K562 (cell line): ENCODE measurements around the gene IMPG2. TPM values are rescaled to one million over a fixed set of nuclear protein-coding genes. Genes with fewer than 3 reads are reported as not detected.

ENCODE experiments used
- ATAC-seq: fragments of 200-7000 bp; cut with Tn5 transposase; 3 replicates; pipeline ENCODE4 v1.9.1; 2020; ENCODE audit warnings: moderate library complexity
- BruUV-seq: library from RNA; stranded (reverse); fragments of 400-500 nt; replicated peaks from 2 replicates; lab custom pipeline; 2021; lab: Mats Ljungman, UMichigan
- CTCF ChIA-PET: fragments of 300-600 bp; formaldehyde crosslinking; extraction: SDS; loops from one replicate; lab custom pipeline; 2021; ENCODE audit warnings: low intra/inter-chr PET ratio; lab: Yijun Ruan, JAX
- POLR2A ChIA-PET: fragments of 300-600, 350-650 bp; sonication (Branson Sonifier 250); formaldehyde crosslinking; extraction: SDS; loops from one replicate; lab custom pipeline; 2021; ENCODE audit warnings: antibody characterized with exemption, inconsistent platforms; lab: Yijun Ruan, JAX
- DNase-seq, 4 experiments: peaks; one replicate each; pipeline versions ENCODE4 v3.0.0 to v3.0.0-alpha.2; 2011 to 2018; ENCODE audit warnings: low spot score in 3 of 4, mixed read lengths in 3 of 4; ENCODE audit errors: extremely low read depth in 1 of 4
- FAIRE-seq: peaks from 2 replicates; lab custom pipeline; 2011; peaks lifted over from hg19 to GRCh38; lab: Jason Lieb, UNC
- H2AFZ ChIP-seq: 2 replicates; pipeline ENCODE4 v1.6.0; 2011; ENCODE audit warnings: low read depth, low read length, control low read depth, inconsistent platforms
- H3K27ac ChIP-seq: fragments of 200-600 bp; 3 replicates; pipeline ENCODE4 v1.8.0; 2011; ENCODE audit warnings: low read depth, mild to moderate bottlenecking, control low read depth, inconsistent platforms, low read length, moderate library complexity, mixed read lengths; ENCODE audit errors: extremely low read depth
- H3K27me3 ChIP-seq, 2 experiments: fragments of 300-600 bp in 1 of 2; 2 replicates in 1 of 2; 3 replicates in 1 of 2; pipeline versions ENCODE4 v1.6.0 to v1.8.0; 2011; ENCODE audit warnings: inconsistent platforms in 2 of 2, low read length in 2 of 2, mild to moderate bottlenecking in 1 of 2, mixed read lengths in 1 of 2, moderate library complexity in 1 of 2; ENCODE audit not compliant: control insufficient read depth in 2 of 2, insufficient read depth in 2 of 2
- H3K36me3 ChIP-seq: fragments of 300-600 bp; 3 replicates; pipeline ENCODE4 v1.8.0; 2011; ENCODE audit warnings: mild to moderate bottlenecking, low read length, inconsistent platforms; ENCODE audit not compliant: control insufficient read depth, insufficient read depth
- H3K4me1 ChIP-seq, 2 experiments: fragments of 200-600 bp in 1 of 2; replicated peaks in 1 of 2; 2 replicates in 1 of 2; 3 replicates in 1 of 2; pipeline versions ENCODE4 v1.5.1 to v1.8.0; 2011; ENCODE audit warnings: inconsistent platforms in 2 of 2, low read length in 2 of 2, mild to moderate bottlenecking in 1 of 2, mixed read lengths in 1 of 2, moderate library complexity in 1 of 2; ENCODE audit not compliant: control insufficient read depth in 2 of 2, insufficient read depth in 2 of 2
- H3K4me2 ChIP-seq: 2 replicates; pipeline ENCODE4 v1.6.1; 2011; ENCODE audit warnings: low read length, control low read depth, inconsistent platforms, mixed read lengths; ENCODE audit not compliant: insufficient read depth
- H3K4me3 ChIP-seq: fragments of 200-600 bp; sonication (generic), shearing (Covaris generic); 2 replicates; pipeline ENCODE4 v1.5.1; 2016; ENCODE audit warnings: control low read depth, inconsistent platforms
- H3K79me2 ChIP-seq: fragments of 200-600 bp; 3 replicates; pipeline ENCODE4 v1.8.0; 2011; ENCODE audit warnings: low read length, inconsistent platforms; ENCODE audit not compliant: control insufficient read depth, insufficient read depth
- H3K9ac ChIP-seq, 2 experiments: 2 replicates each; pipeline versions ENCODE4 v1.6.0 to v1.6.1; 2011; ENCODE audit warnings: low read depth in 2 of 2, low read length in 2 of 2, control low read depth in 1 of 2, inconsistent platforms in 1 of 2, mild to moderate bottlenecking in 1 of 2, mixed read lengths in 1 of 2; ENCODE audit not compliant: insufficient read depth in 1 of 2
- H3K9me1 ChIP-seq: one replicate; pipeline ENCODE4 v1.6.0; 2011; ENCODE audit warnings: inconsistent platforms, mild to moderate bottlenecking, low read length, moderate library complexity; ENCODE audit not compliant: control insufficient read depth, insufficient read depth
- H3K9me3 ChIP-seq: replicated peaks from 2 replicates; pipeline ENCODE4 v1.5.1; 2011; ENCODE audit warnings: low read depth, low read length, inconsistent platforms; ENCODE audit not compliant: control insufficient read depth, insufficient read depth
- H4K20me1 ChIP-seq: replicated peaks from 2 replicates; pipeline ENCODE4 v1.6.1; 2011; ENCODE audit warnings: low read length, inconsistent platforms, mixed read lengths; ENCODE audit not compliant: control insufficient read depth, insufficient read depth
- DEAF1 ChIP-seq: fragments of 450-650 bp; formaldehyde crosslinking; IDR thresholded peaks from 2 replicates; pipeline ENCODE4 v1.4.0; 2020; ENCODE audit warnings: mild to moderate bottlenecking, moderate library complexity
- L3MBTL2 ChIP-seq: fragments of 450-650 bp; IDR thresholded peaks from 2 replicates; pipeline ENCODE4 v1.6.1; 2016; ENCODE audit warnings: mild to moderate bottlenecking, moderate library complexity
- RBM22 ChIP-seq: fragments of 200-400 bp; formaldehyde crosslinking; IDR thresholded peaks from 2 replicates; pipeline ENCODE4 v1.6.1; 2018; ENCODE audit warnings: low read length, low read depth; ENCODE audit not compliant: poor library complexity, severe bottlenecking
- RHOXF2B ChIP-seq: fragments of 250-450 bp; sonication (Bioruptor Pico); conservative IDR thresholded peaks from 2 replicates; pipeline ENCODE4 v1.5.1; 2021
- in situ Hi-C: fragments of 300-500 bp; cut with MboI; formaldehyde crosslinking; loops from 4 replicates; pipeline ENCODE4 v1.15.0; 2018; ENCODE audit warnings: inconsistent platforms, mixed read lengths
- intact Hi-C: fragments of 100-400 bp; cut with micrococcal nuclease; formaldehyde crosslinking; loops from 2 replicates; pipeline ENCODE4 v1.14.2; 2022
- polyA plus RNA-seq, 8 experiments: library from polyadenylated mRNA; depleted of rRNA in 4 of 8; stranded (reverse) in 5 of 8; unstranded in 3 of 8; fragments of >200 nt; fragmentation: Nextera tagmentation in 2 of 8; fragmentation: Illumina TruSeq in 1 of 8; extraction: Ambion mirVana in 2 of 8; extraction: Trizol in 1 of 8; gene quantifications; 2 replicates each; pipeline versions ENCODE4 v1.2.1 to v1.2.3, GENCODE V29; 2011 to 2014; ENCODE audit warnings: inconsistent platforms in 1 of 8, missing spikeins in 1 of 8
- total RNA-seq, 7 experiments: library from RNA; depleted of rRNA in 6 of 7; stranded (reverse); fragments of >200 nt in 6 of 7; fragmentation: Illumina TruSeq in 2 of 7; extraction: Trizol in 2 of 7; gene quantifications; 2 replicates each; pipeline versions ENCODE4 v1.2.1 to v1.2.3, GENCODE V29; 2011 to 2021; ENCODE audit warnings: low replicate concordance in 1 of 7
- TF ChIP-seq, protein P1 (sequence below): fragments of 450-650 bp; IDR thresholded peaks from 2 replicates; pipeline ENCODE4 v1.6.1; 2017; ENCODE audit warnings: antibody characterized with exemption
- TF ChIP-seq, protein P2 (sequence below): fragments of 450-650 bp; IDR thresholded peaks from 2 replicates; pipeline ENCODE4 v1.6.1; 2018; ENCODE audit not compliant: partially characterized antibody
- TF ChIP-seq, protein P3 (sequence below): sonication (generic); formaldehyde crosslinking; IDR thresholded peaks from 2 replicates; pipeline ENCODE4 v1.8.0; 2022; ENCODE audit warnings: mild to moderate bottlenecking, missing genetic modification reagents

The IMPG2 gene
- total and polyA plus RNA-seq, 9 of the 15 experiments (the other 6 are each of a cell fraction or from before 2014, with no cell fraction given): 0.04 to 0.36 (median 0.09) TPM

DNA sequence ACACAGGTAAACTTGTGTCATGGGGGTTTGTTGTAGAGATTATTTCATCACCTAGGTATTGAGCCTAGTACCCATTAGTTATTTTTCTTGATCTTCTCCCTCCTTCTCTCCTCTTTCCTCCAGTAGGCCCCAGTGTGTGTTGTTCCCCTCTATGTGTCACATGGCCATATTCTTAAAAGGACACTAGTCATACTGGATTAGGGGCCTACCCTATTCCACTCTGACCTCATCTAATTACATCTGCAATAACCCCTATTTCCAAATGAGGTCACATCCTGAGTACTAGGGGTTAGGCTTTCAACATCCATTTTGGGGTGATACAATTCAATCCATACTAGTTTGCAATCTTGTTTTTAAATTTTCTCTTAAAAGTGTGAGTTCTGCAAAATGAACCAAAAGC is 142.8 kb downstream of the IMPG2 start:
- H3K4me3 ChIP-seq: no peak overlapping the region
- TF ChIP-seq, protein P1, sequence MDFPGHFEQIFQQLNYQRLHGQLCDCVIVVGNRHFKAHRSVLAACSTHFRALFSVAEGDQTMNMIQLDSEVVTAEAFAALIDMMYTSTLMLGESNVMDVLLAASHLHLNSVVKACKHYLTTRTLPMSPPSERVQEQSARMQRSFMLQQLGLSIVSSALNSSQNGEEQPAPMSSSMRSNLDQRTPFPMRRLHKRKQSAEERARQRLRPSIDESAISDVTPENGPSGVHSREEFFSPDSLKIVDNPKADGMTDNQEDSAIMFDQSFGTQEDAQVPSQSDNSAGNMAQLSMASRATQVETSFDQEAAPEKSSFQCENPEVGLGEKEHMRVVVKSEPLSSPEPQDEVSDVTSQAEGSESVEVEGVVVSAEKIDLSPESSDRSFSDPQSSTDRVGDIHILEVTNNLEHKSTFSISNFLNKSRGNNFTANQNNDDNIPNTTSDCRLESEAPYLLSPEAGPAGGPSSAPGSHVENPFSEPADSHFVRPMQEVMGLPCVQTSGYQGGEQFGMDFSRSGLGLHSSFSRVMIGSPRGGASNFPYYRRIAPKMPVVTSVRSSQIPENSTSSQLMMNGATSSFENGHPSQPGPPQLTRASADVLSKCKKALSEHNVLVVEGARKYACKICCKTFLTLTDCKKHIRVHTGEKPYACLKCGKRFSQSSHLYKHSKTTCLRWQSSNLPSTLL: no peak
- TF ChIP-seq RBM22 (no peak), RHOXF2B (CRISPR knock-in tag) (no peak), DEAF1 (CRISPR knock-in tag) (no peak), L3MBTL2 (no peak)
- TF ChIP-seq, protein P2, sequence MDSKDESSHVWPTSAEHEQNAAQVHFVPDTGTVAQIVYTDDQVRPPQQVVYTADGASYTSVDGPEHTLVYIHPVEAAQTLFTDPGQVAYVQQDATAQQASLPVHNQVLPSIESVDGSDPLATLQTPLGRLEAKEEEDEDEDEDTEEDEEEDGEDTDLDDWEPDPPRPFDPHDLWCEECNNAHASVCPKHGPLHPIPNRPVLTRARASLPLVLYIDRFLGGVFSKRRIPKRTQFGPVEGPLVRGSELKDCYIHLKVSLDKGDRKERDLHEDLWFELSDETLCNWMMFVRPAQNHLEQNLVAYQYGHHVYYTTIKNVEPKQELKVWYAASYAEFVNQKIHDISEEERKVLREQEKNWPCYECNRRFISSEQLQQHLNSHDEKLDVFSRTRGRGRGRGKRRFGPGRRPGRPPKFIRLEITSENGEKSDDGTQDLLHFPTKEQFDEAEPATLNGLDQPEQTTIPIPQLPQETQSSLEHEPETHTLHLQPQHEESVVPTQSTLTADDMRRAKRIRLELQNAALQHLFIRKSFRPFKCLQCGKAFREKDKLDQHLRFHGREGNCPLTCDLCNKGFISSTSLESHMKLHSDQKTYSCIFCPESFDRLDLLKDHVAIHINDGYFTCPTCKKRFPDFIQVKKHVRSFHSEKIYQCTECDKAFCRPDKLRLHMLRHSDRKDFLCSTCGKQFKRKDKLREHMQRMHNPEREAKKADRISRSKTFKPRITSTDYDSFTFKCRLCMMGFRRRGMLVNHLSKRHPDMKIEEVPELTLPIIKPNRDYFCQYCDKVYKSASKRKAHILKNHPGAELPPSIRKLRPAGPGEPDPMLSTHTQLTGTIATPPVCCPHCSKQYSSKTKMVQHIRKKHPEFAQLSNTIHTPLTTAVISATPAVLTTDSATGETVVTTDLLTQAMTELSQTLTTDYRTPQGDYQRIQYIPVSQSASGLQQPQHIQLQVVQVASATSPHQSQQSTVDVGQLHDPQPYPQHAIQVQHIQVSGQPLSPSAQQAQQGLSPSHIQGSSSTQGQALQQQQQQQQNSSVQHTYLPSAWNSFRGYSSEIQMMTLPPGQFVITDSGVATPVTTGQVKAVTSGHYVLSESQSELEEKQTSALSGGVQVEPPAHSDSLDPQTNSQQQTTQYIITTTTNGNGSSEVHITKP: no peak
- TF ChIP-seq, protein P3, sequence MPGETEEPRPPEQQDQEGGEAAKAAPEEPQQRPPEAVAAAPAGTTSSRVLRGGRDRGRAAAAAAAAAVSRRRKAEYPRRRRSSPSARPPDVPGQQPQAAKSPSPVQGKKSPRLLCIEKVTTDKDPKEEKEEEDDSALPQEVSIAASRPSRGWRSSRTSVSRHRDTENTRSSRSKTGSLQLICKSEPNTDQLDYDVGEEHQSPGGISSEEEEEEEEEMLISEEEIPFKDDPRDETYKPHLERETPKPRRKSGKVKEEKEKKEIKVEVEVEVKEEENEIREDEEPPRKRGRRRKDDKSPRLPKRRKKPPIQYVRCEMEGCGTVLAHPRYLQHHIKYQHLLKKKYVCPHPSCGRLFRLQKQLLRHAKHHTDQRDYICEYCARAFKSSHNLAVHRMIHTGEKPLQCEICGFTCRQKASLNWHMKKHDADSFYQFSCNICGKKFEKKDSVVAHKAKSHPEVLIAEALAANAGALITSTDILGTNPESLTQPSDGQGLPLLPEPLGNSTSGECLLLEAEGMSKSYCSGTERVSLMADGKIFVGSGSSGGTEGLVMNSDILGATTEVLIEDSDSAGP (CRISPR knock-in tag): no peak
- FAIRE-seq: no peak

More for the DNA sequence above, 142.8 kb downstream of the IMPG2 start:
- H3K9me1 ChIP-seq: no peaks in the 10 kb centered on the region
- no peak overlapping the region for H3K27ac ChIP-seq
- no peak overlapping the region for H2AFZ ChIP-seq
- POLR2A ChIA-PET: no interaction called here
- peaks cover 0 to 3% of the 10 kb centered on the region in 2 experiments; a peak in 2 of 5 replicates for H3K4me1 ChIP-seq
- H3K9me3 ChIP-seq: no peaks in the 10 kb centered on the region
- no peak overlapping the region for H3K4me2 ChIP-seq
- H3K79me2 ChIP-seq: no peaks in the 10 kb centered on the region
- DNase-seq: no peak
- BruUV-seq: no TSS peak
- CTCF ChIA-PET: no interaction called here
- intact Hi-C loops (no loop called here), in situ Hi-C loops (no loop called here)
- ATAC-seq: no peak
- no peaks in the 10 kb centered on the region for H3K36me3 ChIP-seq
- H3K27me3 ChIP-seq: no peaks in the 10 kb centered on the region
- no peaks in the 10 kb centered on the region for H4K20me1 ChIP-seq
- no peak overlapping the region for H3K9ac ChIP-seq
